Heart left ventricle (tissue), 16 donors: ENCODE data around the gene UBXN2A. TPM values are rescaled to one million over a fixed set of nuclear protein-coding genes. Genes with fewer than 3 reads are reported as not detected.
A peak's percentile ranks its signal among the peaks of the same experiment; 100 is the strongest.
"Not testable (repeated sequence)": the region's sequence is repeated elsewhere in the genome, so short reads cannot be mapped to it uniquely, and the experiment has no call there.

Experiments used
- ATAC-seq, 4 donors: fragments of 200-7000 bp; cut with Tn5 transposase; one replicate each; pipeline ENCODE4 v1.9.1; 2020 to 2022; ENCODE audit warnings: moderate library complexity in 4 of 4, mild to moderate bottlenecking in 3 of 4, moderate number of reproducible peaks in 1 of 4
- DNase-seq, 5 donors: peaks; one replicate each; pipeline ENCODE4 v3.0.0-alpha.2; 2020
- H3K27ac ChIP-seq, 12 donors: fragments of 200-600 bp; sonication (generic) in 4 of 12; one replicate each; pipeline versions ENCODE4 v1.5.0 to v1.8.0; 2016 to 2022; ENCODE audit warnings: mild to moderate bottlenecking in 2 of 12
- H3K27me3 ChIP-seq, 9 donors: fragments of 200-600 bp; sonication (generic) in 2 of 9; one replicate each; pipeline versions ENCODE4 v1.5.1 to v1.8.0; 2016 to 2022; ENCODE audit warnings: mild to moderate bottlenecking in 3 of 9
- H3K36me3 ChIP-seq, 9 donors: fragments of 200-600 bp; sonication (generic) in 2 of 9; one replicate each; pipeline versions ENCODE4 v1.5.0 to v1.8.0; 2018 to 2022; ENCODE audit warnings: mild to moderate bottlenecking in 2 of 9
- H3K4me1 ChIP-seq, 12 donors: fragments of 200-600 bp; sonication (generic) in 4 of 12; one replicate each; pipeline versions ENCODE4 v1.5.0 to v1.8.0; 2016 to 2022; ENCODE audit warnings: mild to moderate bottlenecking in 3 of 12
- H3K4me3 ChIP-seq, 12 donors: fragments of 200-600 bp; sonication (generic) in 4 of 12; one replicate each; pipeline versions ENCODE4 v1.5.0 to v1.8.0; 2017 to 2022; ENCODE audit warnings: mild to moderate bottlenecking in 9 of 12, moderate library complexity in 4 of 12
- H3K9me3 ChIP-seq, 12 donors: fragments of 200-600 bp; sonication (generic) in 4 of 12; one replicate each; pipeline versions ENCODE4 v1.5.0 to v1.8.0; 2016 to 2022; ENCODE audit warnings: mild to moderate bottlenecking in 1 of 12
- POLR2A ChIP-seq, 2 donors: fragments of 450-650 bp; IDR thresholded peaks; one replicate each; pipeline ENCODE4 v1.6.1; 2017; ENCODE audit warnings: antibody characterized with exemption in 2 of 2, mild to moderate bottlenecking in 2 of 2, moderate library complexity in 2 of 2
- WGBS, 4 donors: extraction: QIAGEN DNeasy Blood & Tissue Kit in 2 of 4; methylation state at CpG; one replicate each; pipeline versions ENCODE4 v1.1.5 to v1.1.7; 2013 to 2018; 5-methylcytosine and 5-hydroxymethylcytosine counted together
- intact Hi-C, 10 donors: fragments of 100-400 bp; cut with DNase I; formaldehyde crosslinking; loops; one replicate each; pipeline versions ENCODE4 v1.11.1 to v1.14.2; 2022
- polyA plus RNA-seq, 2 donors: library from polyadenylated mRNA; stranded (reverse); fragments of 200-250 nt; gene quantifications; one replicate each; pipeline ENCODE4 v1.2.3, GENCODE V29; 2013
- total RNA-seq, 9 donors: library from RNA; depleted of rRNA in 2 of 9; stranded (reverse); fragments of >200 nt in 2 of 9; fragmentation: NEBNext Ultra II Directional in 3 of 9; extraction: Animal tissue kit (Norgen Biotek cat#: 25700) in 3 of 9; gene quantifications; one replicate each; pipeline versions ENCODE4 v1.1.0 to v1.2.4, GENCODE V29; 2016 to 2023
- TF ChIP-seq, protein P1 (sequence below), 12 donors: fragments of 200-600 bp; sonication (generic) in 4 of 12; IDR thresholded peaks; one replicate each; pipeline versions ENCODE4 v1.5.0 to v1.8.0; 2018 to 2022; ENCODE audit warnings: antibody characterized with exemption in 12 of 12, mild to moderate bottlenecking in 5 of 12
- donor health status: ischemic (EF 13 %, LVEDD 7.1; RV severe dilation, severe dysfunction).
- donor health status: healthy with polysubstance abuse.
- donor health status: DM: no; HTN: yes; CAD: no.
- donor health status: DM: no; HTN: no; CAD: no.
- donor health status: ischemic (EF 25% LVEDD 6.9; RV normal size, moderate dysfunction).
- donor health status: ischemic (EF 25% LVEDD 5.7; RV mildly dilated, moderate dysfunction).
- donor health status: healthy.
- donor health status: DM: yes; HTN: yes; CAD: no.
- donor health status: ischemic (EF 35%, LVEDD 5.7; RV mildly dilated, moderate dysfunction).
- donor health status: nonischemic (EF 11% LVEDD 7.7; RV severe dilation, severe dysfunction).
- donor health status: DM: yes; HTN: yes; CAD: no.
- donor health status: PGD.
- donor health status: ischemic (EF 29% LVEDD 5.4; RV normal size, mild dysfunction).
- donor health status: nonischemic (EF 23%, LVEDD 6.1; RV moderate dilation, normal function).

Gene UBXN2A
- total and polyA plus RNA-seq, 11 donors = 9.6 to 24.0 (median 18.6) TPM

GRCh38 chr2:23944976-23945375 is 4.7 kb downstream of the UBXN2A start:
- no peak for TF ChIP-seq POLR2A (IDR thresholded peaks at IDR 0.05)
- TF ChIP-seq, protein P1, sequence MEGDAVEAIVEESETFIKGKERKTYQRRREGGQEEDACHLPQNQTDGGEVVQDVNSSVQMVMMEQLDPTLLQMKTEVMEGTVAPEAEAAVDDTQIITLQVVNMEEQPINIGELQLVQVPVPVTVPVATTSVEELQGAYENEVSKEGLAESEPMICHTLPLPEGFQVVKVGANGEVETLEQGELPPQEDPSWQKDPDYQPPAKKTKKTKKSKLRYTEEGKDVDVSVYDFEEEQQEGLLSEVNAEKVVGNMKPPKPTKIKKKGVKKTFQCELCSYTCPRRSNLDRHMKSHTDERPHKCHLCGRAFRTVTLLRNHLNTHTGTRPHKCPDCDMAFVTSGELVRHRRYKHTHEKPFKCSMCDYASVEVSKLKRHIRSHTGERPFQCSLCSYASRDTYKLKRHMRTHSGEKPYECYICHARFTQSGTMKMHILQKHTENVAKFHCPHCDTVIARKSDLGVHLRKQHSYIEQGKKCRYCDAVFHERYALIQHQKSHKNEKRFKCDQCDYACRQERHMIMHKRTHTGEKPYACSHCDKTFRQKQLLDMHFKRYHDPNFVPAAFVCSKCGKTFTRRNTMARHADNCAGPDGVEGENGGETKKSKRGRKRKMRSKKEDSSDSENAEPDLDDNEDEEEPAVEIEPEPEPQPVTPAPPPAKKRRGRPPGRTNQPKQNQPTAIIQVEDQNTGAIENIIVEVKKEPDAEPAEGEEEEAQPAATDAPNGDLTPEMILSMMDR (IDR thresholded peaks at IDR 0.05) = no peak
- H3K4me1 ChIP-seq = peaks cover 0 to 48% (median 22%) of the 10 kb centered on the region in 12 donors
- H3K4me3 ChIP-seq = no peak overlapping the region
- intact Hi-C loops = loop anchor here in 1 of 10 donors (10.0 kb wide), 1 partner anchor 100 kb away; the partner anchor contains the start of genes FKBP1B and WDCP
- no peaks in the 10 kb centered on the region for H3K27me3 ChIP-seq
- no peaks in the 10 kb centered on the region for H3K36me3 ChIP-seq
- no peaks in the 10 kb centered on the region for H3K9me3 ChIP-seq
- DNase-seq (no peak), ATAC-seq (no peak)
- H3K27ac ChIP-seq = peak overlapping the region in 3 of 12 donors; percentile 11 to 28 (median 25)

DNA sequence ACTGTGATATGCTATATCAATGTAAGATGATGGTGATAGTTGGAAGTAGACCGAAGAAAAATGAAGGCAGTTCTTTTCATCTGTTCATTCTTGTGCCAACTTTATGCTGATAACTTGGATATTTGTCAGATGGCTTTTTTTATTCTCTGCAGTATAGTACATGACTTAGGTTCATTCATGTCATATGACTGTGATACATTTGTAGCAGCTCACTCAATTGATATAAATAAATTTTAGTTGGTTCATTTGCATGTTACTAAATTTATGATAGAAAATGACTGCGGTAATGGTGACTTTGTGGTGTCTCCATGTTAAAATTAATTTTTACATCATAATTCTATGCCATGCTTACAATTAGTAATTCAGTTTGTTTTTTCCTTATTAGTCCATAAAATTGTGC is 7.1 kb downstream of the UBXN2A start:
- peaks cover 0 to 41% (median 11%) of the 10 kb centered on the region in 12 donors for H3K4me1 ChIP-seq
- no peak for DNase-seq
- H3K27me3 ChIP-seq = no peaks in the 10 kb centered on the region
- no peaks in the 10 kb centered on the region for H3K9me3 ChIP-seq
- intact Hi-C loops = loop anchor here in 1 of 10 donors (10.0 kb wide), 1 partner anchor 97 kb away; the partner anchor contains the start of genes FKBP1B and WDCP
- H3K4me3 ChIP-seq = no peak overlapping the region
- H3K36me3 ChIP-seq = no peaks in the 10 kb centered on the region
- 48 to 55% (median 55%) methylated on average over 2 of the region's 2 CpGs for WGBS, 4 donors
- peak in 1 of 4 donors; percentile 12 for ATAC-seq
- peak overlapping the region in 2 of 12 donors; percentile 1 to 28 for H3K27ac ChIP-seq
- no peak for TF ChIP-seq POLR2A (IDR thresholded peaks at IDR 0.05)
- TF ChIP-seq, protein P1 (IDR thresholded peaks at IDR 0.05) = no peak

DNA sequence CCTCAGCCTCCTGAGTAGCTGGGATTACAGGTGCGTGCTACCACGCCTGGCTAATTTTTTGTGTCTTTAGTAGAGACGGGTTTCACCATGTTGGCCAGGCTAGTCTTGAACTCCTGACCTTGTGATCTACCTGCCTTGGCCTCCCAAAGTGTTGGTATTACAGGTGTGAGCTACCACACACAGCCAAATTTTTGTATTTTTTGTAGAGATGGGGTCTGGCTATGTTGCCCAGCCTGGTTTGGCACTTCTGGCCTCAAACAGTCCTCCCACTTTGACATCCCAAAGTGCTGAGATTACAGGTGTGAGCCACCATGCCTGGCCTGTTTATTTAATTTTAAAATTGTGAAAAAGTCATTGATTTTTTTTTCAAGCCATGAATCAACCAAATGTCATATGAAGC is 12.3 kb downstream of the UBXN2A start:
- DNase-seq, intact Hi-C loops, H3K36me3 ChIP-seq, H3K27ac ChIP-seq, ATAC-seq, H3K4me3 ChIP-seq, H3K4me1 ChIP-seq, H3K9me3 ChIP-seq, H3K27me3 ChIP-seq: not testable (repeated sequence)
- WGBS, 4 donors = 93 to 98% (median 98%) methylated on average over 3 of the region's 3 CpGs

DNA sequence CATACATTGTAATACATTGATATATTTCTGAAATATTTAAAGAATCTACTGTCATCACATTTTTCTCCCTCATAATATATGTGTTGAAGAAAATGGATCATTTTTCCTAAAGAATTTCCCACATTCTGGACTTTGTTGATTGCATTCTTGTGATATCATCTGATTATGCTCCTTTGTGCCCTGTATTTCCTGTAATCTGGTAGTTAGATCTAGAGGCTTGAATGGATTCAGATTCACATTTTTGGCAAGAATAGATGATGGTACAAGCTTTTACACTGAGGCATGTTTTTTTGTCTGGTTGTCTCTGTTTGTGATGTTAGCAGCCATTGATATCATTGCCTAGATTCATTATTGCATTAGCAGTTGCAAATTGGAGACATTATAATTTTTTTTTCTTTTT is 13.4 kb downstream of the UBXN2A start:
- TF ChIP-seq POLR2A (IDR thresholded peaks at IDR 0.05) = no peak
- TF ChIP-seq, protein P1 (IDR thresholded peaks at IDR 0.05) = no peak
- DNase-seq (no peak), ATAC-seq (no peak)
- Histone ChIP-seq H3K9me3 (no peaks in the 10 kb centered on the region), H3K27me3 (no peaks in the 10 kb centered on the region), H3K4me3 (no peak overlapping the region), H3K36me3 (peaks cover 0 to 12% (median under 1%) of the 10 kb centered on the region in 9 donors), H3K4me1 (peaks cover 0 to 5% (median 0%) of the 10 kb centered on the region in 12 donors), H3K27ac (no peak overlapping the region)
- intact Hi-C loops = no loop called here
